T-helper 2 cell treated with Interferon-gamma antibody and Interleukin-4, amounts not matched to agents 5 μg/mL and 100 μg/mL, for 36 hours (primary cell): ENCODE measurements around the gene CASKIN1.

Source experiments
- DNase-seq: peaks from one replicate; pipeline ENCODE4 v3.0.0; 2021; ENCODE audit warnings: low spot score
- H3K27ac Mint-ChIP-seq: one replicate; pipeline ENCODE4 v1.8.0; 2021; ENCODE audit warnings: mild to moderate bottlenecking, mixed read lengths
- H3K27me3 Mint-ChIP-seq: one replicate; pipeline ENCODE4 v1.8.0; 2021; ENCODE audit warnings: low read depth, mixed read lengths
- H3K36me3 Mint-ChIP-seq: one replicate; pipeline ENCODE4 v1.8.0; 2021; ENCODE audit warnings: low read depth, mixed read lengths
- H3K4me1 Mint-ChIP-seq: one replicate; pipeline ENCODE4 v1.8.0; 2021; ENCODE audit warnings: low read depth, mixed read lengths
- H3K4me3 Mint-ChIP-seq: one replicate; pipeline ENCODE4 v1.8.0; 2022; ENCODE audit warnings: mild to moderate bottlenecking, moderate library complexity, mixed read lengths
- H3K9me3 Mint-ChIP-seq: one replicate; pipeline ENCODE4 v1.8.0; 2021; ENCODE audit warnings: mixed read lengths

Gene CASKIN1

DNA sequence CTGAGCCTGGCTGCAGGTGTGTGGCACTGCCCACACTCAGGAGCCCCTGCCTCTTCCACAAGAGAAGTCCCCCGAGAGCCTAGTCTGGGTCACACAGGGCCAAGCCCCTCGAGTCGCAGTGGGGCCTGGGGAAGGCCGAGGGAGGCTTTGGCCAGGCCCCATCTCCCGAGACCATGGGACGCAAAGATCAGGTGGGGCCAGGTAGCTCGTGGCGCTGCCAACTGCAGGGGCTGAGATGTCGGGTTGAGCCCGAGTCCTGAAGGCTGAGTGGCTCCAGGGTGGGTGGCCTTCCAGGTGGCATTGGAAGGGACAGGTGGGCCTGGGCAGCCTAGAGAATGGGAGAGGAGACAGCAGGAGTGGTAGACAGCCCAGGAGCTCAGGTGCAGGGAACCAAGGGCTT, 34.5 kb downstream of the CASKIN1 start:
- H3K9me3 Mint-ChIP-seq = no peaks in the 10 kb centered on the region
- H3K27ac Mint-ChIP-seq = no peak overlapping the region
- no peak for DNase-seq
- H3K36me3 Mint-ChIP-seq = peaks cover 10% of the 10 kb centered on the region
- H3K27me3 Mint-ChIP-seq = no peaks in the 10 kb centered on the region
- no peak overlapping the region for H3K4me3 Mint-ChIP-seq
- H3K4me1 Mint-ChIP-seq = peaks cover 6% of the 10 kb centered on the region

DNA sequence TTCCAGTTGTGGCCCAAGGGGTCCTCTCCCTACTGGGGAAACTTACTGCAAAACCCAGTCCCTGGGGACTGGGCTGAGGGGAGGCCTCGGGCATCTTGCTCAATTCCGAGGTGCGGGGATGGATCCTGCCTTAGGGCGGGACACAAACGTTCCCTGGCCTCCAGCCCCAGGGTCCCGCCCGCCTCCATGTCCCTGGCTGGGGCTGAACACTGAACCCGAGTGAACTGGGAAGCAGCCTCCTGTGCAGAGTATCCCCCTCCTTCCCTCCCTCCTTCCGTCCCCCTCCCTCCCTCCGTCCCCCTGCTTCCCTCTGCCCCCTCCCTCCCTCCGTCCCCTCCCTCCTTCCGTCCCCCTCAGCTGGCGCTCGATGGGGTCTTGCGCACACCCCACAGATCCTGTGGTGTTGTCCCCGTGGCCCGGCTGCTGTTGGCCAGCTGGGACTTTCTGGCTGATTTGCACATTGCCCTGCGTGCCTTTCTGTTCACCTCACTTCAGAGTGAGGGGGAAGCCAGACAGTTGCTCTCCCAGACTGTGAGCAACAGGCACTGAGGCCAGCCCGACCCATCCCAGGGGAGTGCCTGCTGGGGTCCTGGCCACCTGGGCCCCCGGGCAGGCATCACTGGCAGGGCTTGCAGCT, 35.4 kb downstream of the CASKIN1 start:
- H3K4me3 Mint-ChIP-seq = no peak overlapping the region
- peaks cover 12% of the 10 kb centered on the region for H3K4me1 Mint-ChIP-seq
- H3K9me3 Mint-ChIP-seq = no peaks in the 10 kb centered on the region
- H3K36me3 Mint-ChIP-seq = peaks cover 7% of the 10 kb centered on the region
- H3K27ac Mint-ChIP-seq = no peak overlapping the region
- no peak for DNase-seq
- H3K27me3 Mint-ChIP-seq = no peaks in the 10 kb centered on the region

DNA sequence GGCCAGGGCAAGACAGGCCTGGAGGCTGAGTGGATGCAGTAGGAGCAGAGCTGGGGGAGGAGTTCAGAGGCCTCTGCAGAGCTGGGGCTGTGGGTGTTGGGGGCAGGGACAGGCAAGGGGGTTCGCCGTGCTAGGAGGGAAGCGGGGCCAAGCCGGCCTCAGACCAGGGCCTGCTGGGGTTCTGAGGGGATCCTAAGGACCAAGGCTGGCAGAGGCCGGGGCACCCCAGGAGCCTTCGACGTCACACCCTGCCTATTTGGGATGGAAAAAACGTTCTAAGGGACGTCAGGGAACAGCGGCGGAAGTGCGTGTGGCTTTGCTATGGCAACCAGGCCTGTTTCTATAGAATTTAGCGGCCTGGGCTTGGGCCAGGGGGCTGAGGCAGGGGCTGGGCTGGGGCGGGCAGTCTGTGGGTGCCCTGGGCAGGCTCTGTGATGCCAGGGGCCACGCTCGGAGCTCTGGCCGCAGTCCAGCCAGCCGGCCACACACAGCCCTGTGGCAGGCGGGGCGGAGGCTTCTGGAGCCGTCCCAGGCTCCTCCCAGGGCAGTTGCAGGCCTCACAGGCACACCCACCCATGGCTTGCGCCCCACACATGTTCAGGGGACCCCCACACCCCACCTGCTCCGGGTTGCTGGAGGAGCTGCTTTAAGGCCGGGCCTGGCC, 37.1 kb downstream of the CASKIN1 start:
- DNase-seq = no peak
- Mint-ChIP-seq H3K36me3 (peaks cover 12% of the 10 kb centered on the region), H3K4me1 (peaks cover 12% of the 10 kb centered on the region), H3K27me3 (no peaks in the 10 kb centered on the region), H3K9me3 (no peaks in the 10 kb centered on the region), H3K27ac (peak overlapping the region; percentile 8), H3K4me3 (no peak overlapping the region)

DNA sequence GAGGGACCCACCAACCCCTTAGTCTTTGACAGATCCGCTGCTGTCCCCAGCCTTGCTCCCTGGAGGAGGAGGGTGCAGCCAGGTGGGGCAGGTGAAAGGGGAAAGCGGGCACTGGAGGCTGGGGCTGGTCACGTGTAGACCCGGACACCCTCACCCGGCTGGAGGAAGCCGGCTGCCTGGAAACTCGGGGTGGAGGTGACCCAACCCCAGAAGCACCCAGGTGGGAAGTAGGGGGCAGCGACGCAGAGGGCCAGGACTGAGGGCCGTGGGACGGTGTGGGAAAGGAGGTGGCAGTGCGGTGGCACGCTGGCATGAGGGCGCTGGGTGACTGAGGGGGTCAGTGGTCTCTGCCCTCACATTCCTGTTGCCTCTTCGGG, 38.2 kb downstream of the CASKIN1 start:
- H3K36me3 Mint-ChIP-seq = peaks cover 21% of the 10 kb centered on the region
- no peaks in the 10 kb centered on the region for H3K9me3 Mint-ChIP-seq
- no peak overlapping the region for H3K4me3 Mint-ChIP-seq
- no peak overlapping the region for H3K27ac Mint-ChIP-seq
- H3K27me3 Mint-ChIP-seq = no peaks in the 10 kb centered on the region
- no peak for DNase-seq
- peaks cover 16% of the 10 kb centered on the region for H3K4me1 Mint-ChIP-seq

DNA sequence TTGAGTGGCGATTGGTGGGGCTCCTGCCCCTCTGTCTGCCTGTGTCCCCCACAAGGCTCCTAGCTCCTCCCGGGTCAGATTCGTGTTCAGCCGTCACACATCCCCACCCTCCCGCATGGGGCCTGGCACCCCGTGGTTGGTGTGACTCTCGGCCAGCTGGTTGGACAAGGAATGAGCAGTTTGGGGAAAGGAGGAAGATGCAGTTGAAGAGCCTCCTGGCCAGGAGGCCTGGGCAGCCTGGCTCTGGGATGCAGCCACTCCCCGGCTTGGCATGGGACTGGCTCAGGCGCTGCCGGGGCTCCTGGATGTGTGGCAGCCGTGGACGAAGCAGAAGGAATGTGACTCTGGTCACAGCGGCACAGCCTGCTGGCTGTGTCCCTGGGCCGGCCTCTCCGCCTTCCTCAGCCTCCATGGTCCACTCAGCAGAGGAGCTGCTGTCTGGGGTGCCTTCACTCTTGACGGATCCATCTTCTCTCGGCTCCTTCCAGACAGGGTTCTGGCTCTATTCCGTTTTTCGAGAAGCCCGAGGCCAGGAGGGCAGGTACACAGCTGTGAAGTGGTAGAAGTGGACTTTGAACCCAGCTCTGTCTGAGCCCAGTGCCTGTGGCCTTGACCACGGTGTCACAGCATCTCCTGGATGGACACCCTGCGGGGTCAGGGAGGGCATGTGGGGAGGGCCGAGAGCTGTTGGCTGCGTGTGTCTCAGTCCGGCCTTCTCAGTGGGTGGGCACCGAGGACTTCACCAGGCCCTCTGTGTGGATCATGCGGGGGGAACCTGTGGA, 38.7 kb downstream of the CASKIN1 start:
- Mint-ChIP-seq H3K9me3 (no peaks in the 10 kb centered on the region), H3K4me3 (peak overlapping the region; percentile 99), H3K4me1 (peaks cover 19% of the 10 kb centered on the region), H3K27me3 (no peaks in the 10 kb centered on the region), H3K27ac (no peak overlapping the region), H3K36me3 (peaks cover 22% of the 10 kb centered on the region)
- no peak for DNase-seq

DNA sequence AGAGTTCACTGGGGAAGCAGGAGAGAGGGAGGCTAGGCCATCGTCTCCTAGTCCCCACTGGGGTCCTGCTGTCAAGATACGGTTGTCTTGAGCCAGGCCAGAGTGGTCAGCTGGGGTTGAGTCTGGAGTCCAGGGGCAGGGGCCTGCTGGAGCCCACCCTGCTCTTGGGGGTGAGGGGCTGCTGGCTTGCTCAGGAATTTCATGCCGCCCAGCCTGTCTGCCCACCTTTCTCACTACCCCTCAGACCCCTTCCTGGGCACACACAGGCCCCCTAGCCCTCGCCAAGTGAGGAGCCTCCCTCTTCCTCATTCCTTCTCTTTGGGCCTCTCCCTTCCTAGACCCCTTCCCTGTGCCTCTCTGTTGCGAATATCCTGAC, 39.6 kb downstream of the CASKIN1 start:
- Mint-ChIP-seq H3K36me3 (peaks cover 21% of the 10 kb centered on the region), H3K4me1 (peaks cover 19% of the 10 kb centered on the region)

DNA sequence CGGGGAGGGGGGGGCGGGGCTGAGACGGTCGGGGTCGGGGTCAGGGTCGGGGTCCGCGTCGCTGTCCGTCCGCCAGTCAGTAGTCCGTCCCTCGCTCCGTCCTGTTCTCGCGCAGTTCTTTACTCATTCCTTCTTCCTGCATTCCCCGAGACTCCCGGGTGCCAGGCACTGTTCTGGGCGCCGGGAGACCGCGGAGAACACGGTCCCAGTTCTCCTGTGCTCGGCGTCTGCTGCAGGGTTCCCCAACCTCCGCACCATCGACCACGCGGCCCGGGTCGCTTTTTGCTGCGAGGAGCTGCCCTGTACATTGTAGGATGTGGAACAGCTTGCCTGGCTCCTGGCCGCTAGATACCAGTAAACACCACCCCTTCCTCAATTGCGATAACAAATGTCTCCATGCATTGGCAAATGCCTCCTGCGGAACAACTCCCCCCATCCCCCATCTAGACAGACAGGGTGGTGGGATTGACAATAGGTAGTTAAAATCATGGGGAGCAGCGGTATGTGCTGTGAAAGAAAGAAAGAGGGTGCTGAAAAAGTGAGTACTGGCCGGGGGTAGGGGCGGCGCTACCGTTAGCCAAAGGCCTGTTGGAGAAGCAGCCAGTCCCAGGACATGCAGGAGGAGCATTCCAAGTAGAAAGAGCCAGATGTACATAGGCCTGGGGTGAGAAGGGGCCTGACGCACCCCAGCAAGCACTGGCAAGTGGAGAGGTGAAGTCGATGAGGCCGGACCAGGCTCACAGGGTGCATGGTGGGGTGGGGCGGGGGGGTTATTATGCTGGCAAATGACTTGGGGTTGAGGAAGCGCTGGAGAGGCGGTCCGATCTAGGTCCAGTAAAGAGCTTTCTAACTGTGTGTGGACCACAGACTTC, 40.2 kb downstream of the CASKIN1 start:
- no peak for DNase-seq
- no peaks in the 10 kb centered on the region for H3K27me3 Mint-ChIP-seq
- peaks cover 27% of the 10 kb centered on the region for H3K36me3 Mint-ChIP-seq
- H3K9me3 Mint-ChIP-seq = no peaks in the 10 kb centered on the region
- H3K4me3 Mint-ChIP-seq = peak overlapping the region; percentile 99
- peak overlapping the region; percentile 95 for H3K27ac Mint-ChIP-seq
- H3K4me1 Mint-ChIP-seq = peaks cover 21% of the 10 kb centered on the region

More for the DNA sequence above, 39.6 kb downstream of the CASKIN1 start:
- no peaks in the 10 kb centered on the region for H3K9me3 Mint-ChIP-seq
- H3K27ac Mint-ChIP-seq = peak overlapping the region; percentile 95
- peak overlapping the region; percentile 99 for H3K4me3 Mint-ChIP-seq
- no peaks in the 10 kb centered on the region for H3K27me3 Mint-ChIP-seq
- no peak for DNase-seq

DNA sequence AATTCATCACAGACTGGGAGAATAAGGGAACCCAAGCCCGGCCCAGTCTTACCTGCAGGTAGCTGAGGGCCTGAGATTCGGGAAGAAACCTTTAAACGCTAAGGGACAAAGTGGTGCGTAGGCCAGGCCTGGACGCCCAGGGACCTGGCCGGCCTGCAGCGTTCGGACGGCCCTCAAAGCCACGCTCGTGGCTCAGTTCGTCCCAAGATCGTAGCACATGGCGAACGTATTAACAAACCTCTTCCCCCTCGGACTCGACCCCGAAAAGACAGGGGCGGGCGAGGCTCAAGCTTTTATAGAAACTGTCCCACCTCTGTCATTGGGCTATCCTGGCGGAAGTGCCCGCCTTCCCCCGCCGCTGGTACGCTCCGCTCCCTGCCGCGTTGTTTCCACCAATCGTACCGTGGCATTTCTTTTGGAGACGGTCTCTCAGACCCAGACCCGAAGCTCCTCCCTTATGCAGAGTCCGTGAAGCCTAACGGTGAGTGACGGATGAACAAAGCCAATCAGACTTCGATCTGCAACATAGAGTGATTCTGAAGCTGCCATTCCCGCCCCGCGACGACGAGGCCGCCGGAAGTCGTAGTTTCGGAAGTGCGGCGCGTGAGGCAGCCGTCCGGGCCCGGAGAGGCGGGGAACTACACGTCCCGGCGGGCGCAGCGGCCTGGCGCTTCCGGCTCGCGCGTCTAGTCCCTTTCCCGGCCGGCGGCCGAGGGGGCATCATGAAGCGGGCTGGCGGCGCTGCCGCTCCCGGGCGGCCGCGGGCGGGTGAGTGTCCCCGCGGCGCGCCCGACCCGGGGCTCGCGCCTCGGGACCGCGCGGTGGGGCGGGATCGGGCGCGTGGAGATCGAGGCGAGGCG, 41.1 kb downstream of the CASKIN1 start, which contains the start of gene TRAF7:
TSS of gene TRAF7 (plus strand) at position 692 of the 860 bp plus-strand sequence. CDS start 8,139 bp downstream, outside the sequence.
- H3K4me1 Mint-ChIP-seq = peaks cover 22% of the 10 kb centered on the region
- H3K27ac Mint-ChIP-seq = peak within 1 kb of the TSS; percentile 95
- H3K27me3 Mint-ChIP-seq = no peaks in the 10 kb centered on the region
- H3K36me3 Mint-ChIP-seq = peaks cover 33% of the 10 kb centered on the region
- H3K4me3 Mint-ChIP-seq = peak within 1 kb of the TSS; percentile 99
- DNase-seq = peak; percentile 98
- H3K9me3 Mint-ChIP-seq = no peaks in the 10 kb centered on the region

DNA sequence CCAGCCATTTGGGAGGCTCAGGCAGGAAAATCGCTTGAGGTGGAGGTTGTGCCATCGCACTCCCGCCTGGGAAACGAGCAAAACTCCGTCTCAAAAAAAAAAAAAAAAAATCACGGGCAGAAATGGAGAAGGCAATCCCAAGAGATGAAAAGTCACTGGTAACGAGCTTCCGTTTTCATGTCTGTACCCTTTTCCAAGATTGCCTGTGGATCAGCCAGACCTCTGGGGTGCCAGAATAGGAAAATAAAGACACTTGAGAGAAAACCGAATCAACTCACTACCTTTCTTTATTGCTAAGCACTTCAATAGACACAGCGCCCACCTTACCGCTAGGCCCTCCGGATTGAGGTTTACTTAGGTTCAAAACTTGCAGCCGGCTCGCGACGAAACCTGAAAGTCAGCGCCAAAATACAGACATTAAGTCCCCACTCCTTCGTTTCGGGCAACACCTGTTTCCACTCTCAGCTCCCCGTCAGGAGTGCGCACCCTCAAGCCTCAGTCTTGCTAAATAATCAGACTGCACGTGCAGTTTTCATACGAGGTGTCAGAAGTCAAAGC, 41.8 kb downstream of the CASKIN1 start:
- Mint-ChIP-seq H3K27ac (peak overlapping the region; percentile 74), H3K4me3 (peak overlapping the region; percentile 82), H3K36me3 (peaks cover 35% of the 10 kb centered on the region), H3K9me3 (no peaks in the 10 kb centered on the region), H3K4me1 (peaks cover 26% of the 10 kb centered on the region), H3K27me3 (no peaks in the 10 kb centered on the region)
- DNase-seq = no peak

DNA sequence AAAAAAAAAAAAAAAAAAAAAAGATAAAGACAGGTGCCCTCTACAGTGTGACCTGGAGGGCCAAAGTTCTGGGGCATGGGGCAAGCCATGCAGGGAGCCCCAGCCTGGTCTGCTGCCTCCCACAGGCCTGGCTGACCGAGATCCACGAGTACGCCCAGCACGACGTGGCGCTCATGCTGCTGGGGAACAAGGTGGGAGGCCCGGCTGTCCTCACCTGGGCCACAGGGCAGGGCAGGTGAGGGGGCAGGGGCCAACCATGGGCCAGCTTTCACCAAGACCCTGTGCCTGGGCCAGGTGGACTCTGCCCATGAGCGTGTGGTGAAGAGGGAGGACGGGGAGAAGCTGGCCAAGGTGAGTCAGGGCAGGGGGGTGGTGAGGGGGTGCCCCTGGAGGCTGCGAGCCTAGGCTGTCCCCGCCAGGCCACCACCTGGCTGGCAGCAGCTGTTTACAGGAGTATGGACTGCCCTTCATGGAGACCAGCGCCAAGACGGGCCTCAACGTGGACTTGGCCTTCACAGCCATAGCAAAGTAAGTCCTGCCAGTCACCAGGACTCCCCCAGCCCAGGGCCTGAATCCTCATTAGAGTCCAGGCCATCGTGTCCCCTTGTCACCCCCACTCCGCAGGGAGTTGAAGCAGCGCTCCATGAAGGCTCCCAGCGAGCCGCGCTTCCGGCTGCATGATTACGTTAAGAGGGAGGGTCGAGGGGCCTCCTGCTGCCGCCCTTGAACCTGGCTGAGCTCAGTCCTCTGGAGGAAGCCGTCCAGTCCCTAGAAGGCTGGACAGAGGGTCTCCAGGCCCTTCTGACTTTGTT, 43.5 kb downstream of the CASKIN1 start:
- no peak for DNase-seq
- Mint-ChIP-seq H3K9me3 (no peaks in the 10 kb centered on the region), H3K36me3 (peaks cover 35% of the 10 kb centered on the region), H3K4me3 (peak overlapping the region; percentile 82), H3K27ac (peak overlapping the region; percentile 74), H3K4me1 (peaks cover 29% of the 10 kb centered on the region), H3K27me3 (no peaks in the 10 kb centered on the region)

DNA sequence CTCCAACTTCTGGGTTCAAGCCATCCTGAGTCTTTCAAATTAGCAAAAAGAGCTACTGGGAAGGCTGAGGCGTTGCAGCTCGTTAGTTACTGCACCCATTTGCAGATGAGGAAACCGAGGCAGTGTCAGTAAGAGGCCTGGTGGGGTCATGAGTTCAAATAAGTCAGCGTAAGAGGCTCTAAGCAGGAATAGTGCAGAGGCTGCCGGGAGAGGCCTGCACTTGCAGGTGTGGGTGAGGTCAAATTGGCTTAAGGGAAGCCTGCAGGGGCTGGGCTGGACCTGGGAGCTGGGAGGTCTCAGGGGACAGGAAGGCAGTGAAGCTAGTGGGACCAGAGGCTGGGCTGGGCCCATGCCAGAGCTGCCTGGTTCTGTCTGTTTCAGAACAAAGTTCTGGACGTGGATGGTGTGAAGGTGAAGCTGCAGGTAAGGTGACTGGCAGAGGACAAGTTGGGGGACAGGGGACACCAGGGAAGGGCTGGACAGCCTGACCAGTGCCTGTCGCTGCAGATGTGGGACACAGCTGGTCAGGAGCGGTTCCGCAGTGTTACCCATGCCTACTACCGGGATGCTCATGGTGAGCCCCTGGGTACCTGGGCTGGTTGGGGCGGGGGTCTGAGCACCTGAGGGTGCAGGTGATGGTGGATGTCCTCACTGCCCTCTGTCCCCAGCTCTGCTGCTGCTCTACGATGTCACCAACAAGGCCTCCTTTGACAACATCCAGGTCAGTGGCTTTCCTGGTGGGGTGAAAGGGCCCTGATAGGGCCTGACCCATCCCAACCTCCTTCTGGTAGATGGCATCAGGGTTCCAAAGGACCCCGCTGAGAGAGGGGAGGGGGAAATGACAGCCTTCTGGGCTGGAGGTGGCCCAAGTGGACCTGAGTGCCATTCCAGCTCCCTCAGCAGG, 45.0 kb downstream of the CASKIN1 start:
- no peaks in the 10 kb centered on the region for H3K9me3 Mint-ChIP-seq
- DNase-seq = no peak
- H3K36me3 Mint-ChIP-seq = peaks cover 35% of the 10 kb centered on the region
- peaks cover 20% of the 10 kb centered on the region for H3K4me1 Mint-ChIP-seq
- no peaks in the 10 kb centered on the region for H3K27me3 Mint-ChIP-seq
- H3K27ac Mint-ChIP-seq = no peak overlapping the region
- peak overlapping the region; percentile 54 for H3K4me3 Mint-ChIP-seq
